Measurements from ENCODE around the gene UBE2L5. TPM values are rescaled to one million over a fixed set of nuclear protein-coding genes. Genes with fewer than 3 reads are reported as not detected.
A peak's percentile ranks its signal among the peaks of the same experiment; 100 is the strongest.

Gene UBE2L5
- polyA plus RNA-seq, 12 donors, result 0.28 to 0.92 (median 0.43) TPM; not detected in 2

DNA sequence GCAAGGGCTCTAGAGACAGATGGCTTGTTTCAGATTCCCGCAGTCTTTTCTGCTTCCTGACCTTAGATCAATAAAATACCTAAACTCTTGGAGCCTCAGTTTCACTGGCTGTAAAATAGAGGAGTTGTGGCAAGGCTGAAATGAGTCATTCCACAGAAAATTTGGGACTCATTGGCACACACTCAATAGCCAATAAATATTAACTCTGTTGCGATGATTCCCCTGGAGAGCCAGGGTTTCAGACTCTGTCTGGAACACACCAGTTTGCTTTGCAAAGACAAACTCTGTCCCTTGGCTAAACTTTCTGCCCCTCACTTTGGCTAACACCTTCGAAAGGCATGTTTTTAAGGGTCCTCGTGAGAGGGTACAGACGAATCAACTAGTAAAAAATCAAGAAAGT is 18.1 kb upstream of the UBE2L5 start:
- DNase-seq, result no peak

DNA sequence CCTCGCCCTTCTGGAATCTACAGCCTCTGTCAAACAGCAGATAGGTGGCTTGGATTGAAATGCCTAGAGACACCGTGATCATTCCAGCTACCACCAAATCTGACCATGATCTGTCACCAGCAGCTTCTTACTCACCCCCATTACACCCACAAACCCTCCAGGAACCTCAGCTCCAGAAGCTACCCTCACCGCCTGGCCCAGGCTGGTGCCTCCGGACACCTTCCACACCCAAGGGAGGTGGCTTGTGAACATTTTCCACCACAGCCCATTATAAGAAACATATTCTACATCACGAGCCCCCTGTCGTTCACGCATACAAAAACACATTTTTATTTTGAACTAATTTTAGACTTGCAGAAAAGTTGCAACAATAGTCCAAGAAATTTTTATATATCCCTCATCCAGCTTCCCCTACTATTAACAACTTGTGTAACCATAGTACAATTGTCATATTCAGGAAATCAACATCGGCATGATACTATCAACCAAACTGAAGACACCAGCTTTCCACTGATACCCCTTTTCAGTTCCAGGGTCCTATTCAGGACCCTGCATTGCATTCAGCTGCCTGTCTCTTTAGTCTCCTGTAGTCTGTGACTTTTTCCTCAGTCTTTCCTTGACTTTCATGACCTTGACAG is 15.4 kb upstream of the UBE2L5 start:
- DNase-seq, result no peak

DNA sequence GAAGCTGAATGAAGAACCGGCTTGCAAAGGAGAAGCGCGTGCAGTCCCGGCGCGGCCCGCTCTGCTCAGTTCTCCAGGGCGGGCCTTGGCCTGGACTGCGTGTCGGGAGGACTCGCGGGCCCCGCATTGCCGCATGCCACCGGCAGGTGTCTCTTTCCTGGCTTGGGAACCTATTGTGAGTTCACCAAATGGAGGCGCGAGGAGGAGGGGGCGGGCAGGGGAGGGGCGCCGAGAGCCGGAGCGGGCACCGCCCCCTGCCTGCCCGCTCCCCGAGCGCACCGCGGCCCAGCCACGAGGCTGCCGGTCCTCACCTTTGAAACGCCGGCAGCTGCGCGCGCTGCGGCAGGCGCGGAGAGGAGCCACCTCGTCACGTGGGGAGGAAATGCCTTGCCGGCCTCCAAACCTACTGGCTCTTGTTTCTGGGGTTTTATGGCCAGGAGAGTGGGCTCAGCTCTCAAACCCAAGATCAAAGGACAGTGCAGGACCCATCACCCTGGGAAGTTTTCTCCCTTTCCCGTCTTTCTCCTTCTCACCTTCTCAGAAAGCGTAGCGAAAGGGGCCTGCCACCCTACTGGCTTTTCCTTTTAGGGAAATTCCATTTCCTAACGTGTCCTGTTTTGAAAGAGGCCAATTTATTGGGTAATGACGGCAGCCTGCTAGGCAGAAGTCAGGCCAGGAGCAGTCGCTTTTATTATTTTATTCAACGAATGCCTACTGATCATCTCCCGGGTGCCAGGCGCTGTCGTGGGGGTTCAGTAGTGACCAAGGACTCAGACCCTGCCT is 13.8 kb upstream of the UBE2L5 start:
- DNase-seq, result peak; percentile 93

DNA sequence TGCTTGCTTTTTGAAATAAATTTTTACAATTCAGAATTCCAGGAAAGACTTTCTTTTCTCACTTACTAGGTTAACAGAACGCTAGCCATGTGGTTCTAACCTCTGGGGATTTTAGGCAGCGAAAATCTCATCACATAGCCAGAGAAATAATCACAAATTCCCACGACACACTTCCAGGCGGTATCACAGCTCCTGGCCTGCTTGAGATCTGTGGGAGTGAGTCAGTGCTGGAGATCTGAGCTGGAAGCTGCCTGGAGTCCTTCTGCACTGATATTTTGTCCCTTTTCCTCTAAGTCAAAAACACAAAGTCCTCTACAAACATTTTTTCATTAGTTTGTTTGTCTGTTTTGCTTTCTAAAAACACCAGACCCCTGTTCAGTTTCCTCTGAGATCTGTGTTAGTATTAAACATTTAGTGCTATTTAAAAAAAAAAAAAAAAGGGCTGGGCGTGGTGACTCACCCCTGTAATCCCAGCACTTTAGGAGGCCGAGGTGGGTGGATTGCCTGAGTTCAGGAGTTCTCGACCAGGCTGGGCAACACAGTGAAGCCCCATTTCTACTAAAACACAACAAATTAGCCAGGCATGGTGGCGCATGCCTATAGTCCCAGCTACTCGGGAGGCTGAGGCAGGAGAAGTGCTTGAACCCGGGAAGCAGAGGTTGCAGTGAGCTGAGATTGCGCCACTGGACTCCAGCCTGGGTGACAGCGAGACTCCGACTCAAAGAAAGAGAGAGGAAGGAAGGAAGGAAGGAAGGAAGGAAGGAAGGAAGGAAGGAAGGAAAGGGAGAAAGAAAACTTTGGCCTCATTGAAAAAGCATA is 12.2 kb upstream of the UBE2L5 start:
- DNase-seq, result no peak

DNA sequence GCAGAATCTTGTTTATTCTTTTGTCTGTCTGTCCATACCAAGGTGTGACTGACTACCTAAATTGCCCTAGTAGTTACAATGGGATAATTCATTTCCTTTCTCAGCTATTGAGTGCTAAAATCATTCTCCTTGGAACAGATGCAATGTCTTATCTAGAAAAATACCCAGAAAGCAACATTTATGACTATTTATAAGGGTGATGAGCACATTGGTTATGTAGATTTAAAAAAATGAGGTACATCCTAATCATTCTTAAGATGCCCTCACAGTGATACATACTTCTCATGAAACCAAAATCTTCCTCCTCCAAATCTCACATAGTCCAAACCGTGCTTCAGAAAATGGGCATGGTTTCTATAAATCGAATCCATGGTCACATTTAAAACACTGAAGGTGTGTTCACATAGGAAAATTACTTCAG is 11.6 kb upstream of the UBE2L5 start:
- no peak for DNase-seq

DNA sequence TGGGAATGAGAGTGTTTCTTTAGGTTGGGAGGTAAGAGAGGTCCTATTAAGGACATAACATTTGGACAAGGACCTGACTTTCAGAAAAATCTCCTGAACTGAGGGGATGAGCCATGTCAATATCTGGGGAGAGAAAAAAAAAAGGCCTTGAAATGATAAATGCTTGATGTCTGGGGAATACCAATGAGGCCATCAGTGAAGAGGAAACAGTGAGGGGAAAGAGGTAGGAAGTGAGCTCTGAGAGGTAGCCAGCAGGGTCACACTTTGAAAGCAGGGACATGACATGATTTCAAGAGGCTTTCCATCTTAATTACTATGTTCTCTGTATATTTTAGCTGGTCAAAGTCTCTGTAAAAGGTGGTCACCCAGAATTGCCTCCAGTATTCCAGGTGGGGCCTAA is 9.9 kb upstream of the UBE2L5 start:
- DNase-seq, result no peak

DNA sequence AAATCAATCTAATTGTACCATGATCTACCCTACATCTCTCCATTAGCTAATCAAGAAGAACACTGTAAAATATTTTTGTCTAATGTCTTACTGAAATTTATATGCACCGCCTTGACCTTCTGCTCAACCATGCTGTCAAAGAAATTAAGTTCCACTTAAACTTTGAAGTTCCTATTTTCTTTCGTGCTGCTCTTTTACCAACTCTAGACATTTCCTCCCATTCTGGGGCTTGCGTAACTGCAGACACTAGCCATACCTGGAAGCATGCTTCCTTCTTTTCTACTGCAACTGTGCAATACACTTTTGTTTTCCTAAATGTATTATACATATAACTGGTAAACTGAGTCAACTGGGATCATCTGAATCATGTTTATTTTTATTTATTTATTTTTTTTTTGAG is 8.5 kb upstream of the UBE2L5 start:
- no peak for DNase-seq

DNA sequence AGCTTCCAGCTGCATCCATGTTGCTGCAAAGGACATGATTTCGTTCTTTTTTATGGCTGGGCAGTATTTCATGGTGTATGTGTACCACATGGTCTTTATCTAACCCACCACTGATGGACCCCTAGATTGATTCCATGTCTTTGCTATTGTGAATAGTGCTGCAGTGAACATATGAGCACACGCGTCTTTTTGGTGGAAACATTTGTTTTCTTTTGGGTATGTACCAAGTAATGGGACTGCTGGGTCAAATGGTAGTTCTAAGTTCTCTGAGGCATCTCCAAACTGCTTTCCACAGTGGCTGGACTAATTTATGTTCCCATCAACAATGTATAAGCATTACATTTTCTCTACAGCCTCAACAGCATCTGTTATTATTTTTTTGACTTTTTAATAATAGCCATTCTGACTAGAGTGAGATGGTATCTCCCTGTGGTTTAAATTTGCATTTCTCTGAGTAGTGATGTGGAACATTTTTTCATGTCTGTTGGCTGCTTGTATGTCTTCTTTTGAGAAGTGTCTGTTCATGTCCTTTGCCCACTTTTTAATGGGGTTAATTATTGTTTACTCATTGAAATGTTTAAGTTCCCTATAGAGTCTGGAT is 6.8 kb upstream of the UBE2L5 start:
- no peak for DNase-seq

DNA sequence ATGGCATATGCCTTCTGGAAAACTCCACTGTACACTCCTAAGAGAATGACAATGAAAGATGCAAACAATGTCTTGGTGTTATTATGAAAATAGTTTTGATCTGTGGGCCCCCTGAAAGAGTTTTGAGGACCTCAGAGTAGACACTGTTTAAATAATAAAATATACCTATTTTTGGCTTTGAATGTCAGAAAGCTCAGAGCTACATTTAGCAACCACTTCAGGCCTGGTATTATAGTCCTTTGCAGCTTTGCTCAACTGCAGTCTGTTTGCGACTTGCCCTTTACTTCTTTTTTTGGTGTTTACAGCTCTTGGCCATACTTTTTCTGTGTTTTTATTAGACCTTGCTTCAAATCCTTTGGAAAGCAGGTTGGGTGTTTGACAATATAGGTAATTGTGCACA is 5.8 kb upstream of the UBE2L5 start:
- DNase-seq, result no peak

DNA sequence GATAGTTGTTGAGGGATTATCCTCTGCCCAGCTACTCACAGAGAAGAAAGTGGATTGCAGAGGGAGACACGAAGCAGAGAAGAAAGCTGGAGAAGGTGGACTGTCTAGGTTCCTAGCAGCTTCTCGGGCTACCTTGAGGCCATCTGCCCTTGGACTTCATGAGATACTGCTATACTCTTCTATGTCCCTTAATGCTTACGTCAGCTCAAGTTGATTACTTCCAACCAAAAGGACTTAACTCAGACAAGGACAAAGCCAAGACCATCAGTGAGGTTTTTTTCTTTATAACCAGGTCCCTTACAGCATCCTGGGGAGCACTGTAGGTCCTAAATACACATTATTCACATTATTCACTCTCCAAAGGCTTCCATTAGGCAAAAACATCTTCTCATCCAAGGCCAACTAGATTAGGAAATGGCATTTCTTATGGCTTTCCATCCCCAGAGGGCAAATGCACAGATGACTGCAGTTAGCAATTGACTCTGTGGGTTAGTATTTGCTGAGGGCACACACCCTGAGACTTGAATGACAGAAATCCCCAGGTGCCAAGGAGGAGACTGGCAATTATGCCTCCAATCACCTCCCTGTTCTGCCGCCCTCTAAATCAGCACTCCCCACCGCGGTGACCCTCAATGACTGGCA is 4.1 kb upstream of the UBE2L5 start:
- DNase-seq, result no peak

DNA sequence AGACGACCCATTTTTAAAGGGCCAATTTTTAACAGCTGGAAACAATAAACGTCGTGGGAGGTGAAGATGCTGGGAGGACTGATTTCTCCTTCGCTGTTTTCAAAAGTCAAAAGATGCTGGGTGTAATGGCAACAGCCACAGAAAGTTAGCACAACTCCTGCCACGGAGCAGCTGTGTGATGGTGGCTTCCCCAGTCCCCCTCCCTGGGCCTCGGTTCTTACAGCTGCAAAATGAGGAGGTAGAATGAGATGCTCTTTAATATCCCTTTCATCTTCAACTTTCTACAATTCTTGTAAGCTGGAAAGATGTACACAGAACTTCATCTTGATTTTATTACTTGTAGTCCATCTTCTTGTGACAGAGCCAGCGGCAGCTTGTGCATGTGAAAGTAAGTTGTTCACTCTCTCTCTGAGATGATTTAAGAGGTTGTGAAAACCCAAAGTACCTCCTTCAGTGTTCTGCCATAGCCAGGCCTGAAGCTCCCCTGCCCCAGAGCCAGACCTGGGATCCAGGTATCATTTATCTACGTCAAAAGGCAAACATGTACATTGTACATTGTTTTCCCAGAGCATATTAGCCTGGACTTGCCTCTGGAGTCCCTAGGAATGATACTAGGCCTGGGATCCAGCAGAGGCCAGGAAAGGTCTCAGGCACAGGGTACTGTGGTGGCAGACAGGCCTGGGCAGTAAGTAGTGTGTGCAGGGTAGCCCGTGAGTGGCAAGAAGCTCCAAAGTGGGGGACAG is 3.4 kb upstream of the UBE2L5 start:
- no peak for DNase-seq

DNA sequence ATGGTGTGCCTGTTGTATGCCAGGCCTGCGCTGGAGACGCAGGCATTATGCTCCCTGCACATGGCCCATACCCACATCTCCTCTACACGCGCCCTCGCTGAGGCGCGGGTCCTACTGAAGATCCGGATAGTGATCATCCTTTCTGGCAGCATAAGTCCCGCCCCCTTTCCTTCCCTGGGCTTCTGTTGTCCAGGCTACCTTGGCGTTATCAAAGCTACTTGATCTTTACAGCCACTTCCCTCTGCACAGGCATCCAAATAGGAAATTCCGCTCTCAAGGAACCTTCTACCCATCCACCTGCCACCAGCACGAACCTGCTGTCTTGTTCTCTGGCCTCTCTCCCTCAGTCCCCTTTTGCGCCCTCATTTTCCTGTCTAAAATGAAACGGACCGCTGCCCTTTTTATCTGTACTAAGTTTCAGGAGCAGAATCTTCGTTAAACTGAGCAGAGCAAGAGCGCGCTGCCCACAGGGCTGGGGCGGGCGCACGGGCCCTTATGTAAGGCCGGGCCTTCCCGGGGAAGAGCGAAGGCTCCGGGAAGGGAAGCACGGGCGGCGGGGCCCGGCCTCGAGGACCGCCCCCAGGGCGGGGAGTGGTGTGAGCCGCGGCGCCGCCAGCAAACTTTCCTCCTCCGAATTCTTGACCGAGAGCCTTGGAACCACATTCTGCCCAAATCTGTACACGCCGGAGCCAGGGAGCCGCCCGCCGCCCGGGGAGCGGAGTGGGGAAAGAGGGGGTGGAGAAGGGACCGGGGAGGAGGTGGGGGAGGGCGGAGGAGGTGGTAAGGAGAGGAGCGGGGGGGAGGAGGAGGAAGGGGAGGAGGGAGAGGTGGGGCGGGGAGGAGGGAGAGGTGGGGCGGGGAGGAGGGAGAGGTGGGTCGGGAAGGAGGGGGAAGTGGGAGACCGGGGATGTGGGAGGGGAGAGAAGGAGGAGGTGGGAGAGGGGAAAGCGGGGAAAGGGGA is 920 bp upstream of the UBE2L5 start:
- peak; percentile 92 for DNase-seq

DNA sequence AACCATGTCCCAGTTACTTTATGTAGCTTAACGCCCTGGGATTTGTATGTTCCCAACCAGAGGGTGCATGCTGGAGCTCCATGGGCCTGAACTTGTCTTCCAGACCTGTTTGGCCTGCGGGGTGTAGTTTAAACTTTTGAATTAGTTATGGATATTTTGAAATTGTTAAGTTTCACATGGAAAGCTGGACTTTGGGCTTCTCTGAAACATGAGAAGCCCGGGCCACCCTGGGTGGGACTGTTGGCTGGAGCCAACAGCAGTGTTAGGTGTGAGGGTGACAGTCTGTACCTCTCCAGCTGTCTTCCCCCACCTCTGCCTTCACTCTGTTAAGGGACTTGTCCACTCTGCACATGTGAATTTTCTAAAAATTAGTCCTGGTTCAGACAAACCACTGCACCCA is 1.6 kb downstream of the UBE2L5 start:
- DNase-seq, result no peak

DNA sequence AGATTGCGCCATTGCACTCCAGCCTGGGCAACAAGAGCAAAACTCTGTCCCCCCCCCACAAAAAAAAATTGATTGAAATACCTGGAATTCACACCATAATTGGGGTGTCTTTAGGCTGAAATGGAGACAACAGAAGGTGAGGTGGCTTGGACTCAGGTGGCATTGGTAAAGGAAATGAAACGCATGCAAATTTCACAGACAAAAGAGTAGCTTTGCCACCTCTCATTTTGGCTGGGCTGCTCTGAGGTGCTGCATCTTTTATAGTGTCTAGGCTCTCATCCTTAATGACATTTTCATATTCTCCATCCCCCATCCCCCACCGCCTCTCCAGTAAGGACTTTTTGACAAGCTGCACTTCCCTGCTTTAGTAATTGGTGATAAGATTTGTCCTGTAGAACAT is 6.9 kb downstream of the UBE2L5 start:
- DNase-seq, result no peak

DNA sequence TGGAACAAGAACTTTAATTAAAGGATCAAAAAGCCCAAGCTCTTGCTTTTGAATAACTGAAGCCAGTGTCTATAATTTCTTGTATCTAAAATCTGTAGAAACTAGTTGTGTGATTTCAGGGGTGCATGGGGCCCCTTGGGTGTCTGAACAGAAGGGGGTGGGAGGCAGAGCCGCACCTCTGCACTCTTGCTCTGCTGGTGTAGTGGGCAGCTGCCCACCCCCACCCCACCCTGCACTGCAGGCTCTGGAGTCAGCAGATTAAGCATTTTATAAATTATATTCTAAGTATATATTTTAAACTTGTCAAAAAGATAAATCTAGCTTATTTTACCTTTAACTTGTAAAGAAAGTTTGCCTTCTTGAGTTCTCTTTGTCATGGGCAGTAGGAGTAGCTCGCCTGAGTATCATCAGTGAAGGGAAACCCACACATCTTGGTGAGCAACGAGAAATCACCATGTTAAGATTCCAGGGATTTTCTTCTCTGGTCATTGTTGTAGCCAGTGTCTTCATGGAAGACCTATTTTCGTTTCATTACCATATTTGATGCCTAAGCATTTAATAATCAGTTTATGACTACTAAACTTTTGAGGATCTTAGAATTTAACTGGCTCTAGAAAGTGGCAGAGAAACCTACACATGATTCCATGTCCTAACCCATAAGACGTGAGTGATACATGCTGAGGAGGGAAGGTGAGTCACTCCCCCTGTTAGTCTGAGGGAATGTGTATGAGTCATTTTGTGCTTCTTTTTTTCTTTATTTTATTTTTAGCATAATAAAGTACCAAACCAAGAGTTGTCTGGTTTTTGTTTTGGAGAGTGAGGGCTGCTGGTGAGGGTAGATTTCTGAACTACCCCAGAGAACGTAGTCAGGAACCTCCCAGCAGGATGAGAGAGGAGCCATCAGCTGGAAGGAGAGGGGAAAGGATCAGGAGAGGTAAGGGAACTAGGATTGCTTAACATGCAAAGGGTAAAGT is 7.7 kb downstream of the UBE2L5 start:
- DNase-seq, result no peak

DNA sequence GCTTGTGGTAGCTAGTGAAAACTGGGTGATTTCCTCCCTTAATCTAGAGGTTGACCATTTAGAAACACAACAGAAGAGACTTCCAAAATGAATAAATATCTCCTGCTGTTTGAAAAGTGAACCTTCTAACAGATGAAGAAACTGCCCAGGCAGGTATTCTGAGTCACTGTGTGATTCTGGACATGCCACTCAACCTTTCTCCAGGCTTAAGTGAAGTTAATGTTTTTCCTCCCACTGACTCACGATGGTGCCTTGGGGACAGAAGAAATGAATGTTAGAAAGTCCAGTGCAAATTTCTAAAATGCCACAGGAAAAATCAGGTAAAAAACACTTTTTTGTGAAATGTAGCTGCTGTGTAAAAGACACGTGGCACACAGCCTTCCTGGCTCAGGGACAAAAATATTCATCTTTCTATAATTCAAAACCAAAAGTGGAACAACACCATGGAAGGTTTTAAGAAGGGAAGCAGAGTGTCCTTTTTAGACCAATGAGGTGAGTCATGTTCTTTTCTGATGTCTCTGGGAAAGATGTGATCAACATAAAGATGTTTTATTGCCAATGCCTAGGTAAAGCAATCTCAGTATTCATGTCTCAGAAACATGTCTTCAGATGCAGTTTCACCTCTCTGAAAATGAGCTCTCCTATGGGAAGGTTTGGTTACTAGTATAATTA is 9.1 kb downstream of the UBE2L5 start:
- DNase-seq, result no peak

DNA sequence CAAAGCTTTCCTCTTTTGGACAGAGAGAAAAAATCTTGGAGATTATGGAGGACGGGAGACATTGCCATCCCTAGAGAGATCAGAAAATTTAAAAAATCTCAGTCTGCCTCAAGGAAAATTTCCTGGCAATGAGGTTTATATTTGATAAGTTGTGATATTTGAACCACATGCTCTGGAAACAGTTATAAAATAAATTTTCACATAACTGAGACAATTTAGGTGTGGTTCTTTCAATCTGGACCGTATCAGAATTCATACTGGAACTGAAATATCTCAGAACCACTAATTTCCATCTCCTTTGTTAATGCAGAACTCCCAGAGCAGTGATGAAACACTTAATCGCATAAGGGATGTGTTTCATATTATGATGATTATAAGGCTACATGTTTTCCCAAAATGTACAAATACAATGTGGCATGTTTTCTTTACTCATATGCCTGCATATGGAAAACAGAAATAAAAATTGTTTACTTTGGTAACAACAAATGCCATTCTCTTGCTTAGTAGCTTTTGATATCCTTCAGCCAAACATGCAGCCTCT is 13.7 kb downstream of the UBE2L5 start:
- DNase-seq, result no peak

DNA sequence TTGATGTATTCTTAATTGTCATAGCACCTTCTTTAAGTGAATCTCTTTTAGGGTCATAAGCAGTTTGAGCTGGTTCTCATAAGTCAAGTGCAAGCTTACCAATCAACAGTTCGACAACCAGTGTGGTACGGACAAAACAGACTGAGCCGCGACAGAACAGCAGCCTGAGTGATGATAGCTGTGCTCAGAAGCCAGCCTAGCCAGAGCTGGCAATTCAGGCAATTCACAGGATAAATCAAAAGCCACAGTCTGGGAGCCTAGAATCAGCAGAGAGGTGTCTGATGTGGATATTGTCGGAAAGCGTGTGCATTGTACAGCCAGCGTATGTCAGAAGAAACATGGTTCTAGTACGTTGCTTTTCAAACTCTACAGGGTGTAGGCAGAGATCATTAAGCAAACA is 14.9 kb downstream of the UBE2L5 start:
- DNase-seq, result no peak

Data from muscle of arm (tissue), 12 donors.